ENCODE data around the gene NUP214. TPM values are rescaled to one million over a fixed set of nuclear protein-coding genes. Genes with fewer than 3 reads are reported as not detected.

The NUP214 gene
- total and polyA plus RNA-seq, 7 experiments from 2014 or later, result 18.2 to 116 (median 80.5) TPM

GRCh38 chr9:131140550-131140949, 15.2 kb downstream of the NUP214 start:
- peaks cover 22 to 90% (median 70%) of the 10 kb centered on the region in 3 experiments for H3K36me3 ChIP-seq (ENCODE audit: control insufficient read depth in 2 of 3, insufficient read depth in 3 of 3, low read length in 3 of 3)
- POLR2A ChIA-PET, result no interaction called here

DNA sequence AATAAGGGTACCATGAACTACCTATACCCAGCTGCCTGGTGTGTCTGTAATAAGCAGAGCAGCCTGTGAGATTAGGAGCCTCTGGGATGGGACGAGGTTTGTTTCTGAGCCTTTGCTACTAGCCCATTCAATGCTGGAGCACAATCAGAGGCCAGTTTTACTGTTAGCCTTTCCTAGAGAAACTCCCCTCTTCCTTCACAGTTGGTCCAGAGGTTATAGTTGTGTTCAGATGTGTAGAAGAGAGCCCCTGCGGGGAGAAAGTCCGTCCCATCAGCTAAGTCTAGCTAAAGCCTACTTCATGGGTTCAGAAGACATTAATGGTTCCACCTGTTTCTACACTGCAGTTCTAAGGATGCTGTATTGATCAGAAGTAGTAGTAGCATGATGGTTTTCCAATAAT, 16.8 kb downstream of the NUP214 start:
- H3K27me3 Mint-ChIP-seq, result no peaks in the 10 kb centered on the region
- no peak overlapping the region for H3K27ac Mint-ChIP-seq
- Histone ChIP-seq H3K27ac (ENCODE audit: low read depth, low read length) (no peak overlapping the region), H3K9me3 (ENCODE audit: control insufficient read depth in 2 of 3, low read length in 3 of 3) (no peaks in the 10 kb centered on the region), H3K4me3 (ENCODE audit: low read length) (no peak overlapping the region), H3K27me3 (ENCODE audit: control insufficient read depth in 2 of 2, insufficient read depth in 2 of 2, low read length in 2 of 2) (no peaks in the 10 kb centered on the region), H3K36me3 (ENCODE audit: control insufficient read depth in 2 of 3, insufficient read depth in 3 of 3, low read length in 3 of 3) (peaks cover 24 to 90% (median 73%) of the 10 kb centered on the region in 3 experiments), H3K4me1 (ENCODE audit: control insufficient read depth in 2 of 2, insufficient read depth in 2 of 2, low read length in 2 of 2) (no peaks in the 10 kb centered on the region)
- peaks cover 0 to 6% (median 0%) of the 10 kb centered on the region in 7 donors for H3K4me1 Mint-ChIP-seq
- DNase-seq (no peak), ATAC-seq (no peak)
- intact Hi-C loops (cut with micrococcal nuclease), result no loop called here
- CTCF ChIA-PET, result no interaction called here
- POLR2A ChIA-PET, result no interaction called here
- no peaks in the 10 kb centered on the region for H3K9me3 Mint-ChIP-seq
- no peak overlapping the region for H3K4me3 Mint-ChIP-seq
- H3K36me3 Mint-ChIP-seq, result peaks cover 31 to 68% (median 43%) of the 10 kb centered on the region in 5 donors

More at GRCh38 chr9:131140550-131140949, 15.2 kb downstream of the NUP214 start:
- H3K27me3 ChIP-seq (ENCODE audit: control insufficient read depth in 2 of 2, insufficient read depth in 2 of 2, low read length in 2 of 2), result no peaks in the 10 kb centered on the region
- no peak overlapping the region for H3K27ac ChIP-seq (ENCODE audit: low read depth, low read length)
- intact Hi-C loops (cut with micrococcal nuclease), result no loop called here
- CTCF ChIA-PET, result no interaction called here
- no peak overlapping the region for H3K4me3 ChIP-seq (ENCODE audit: low read length)
- Mint-ChIP-seq H3K36me3 (peaks cover 23 to 69% (median 50%) of the 10 kb centered on the region in 5 donors), H3K4me3 (no peak overlapping the region), H3K9me3 (no peaks in the 10 kb centered on the region), H3K27me3 (no peaks in the 10 kb centered on the region), H3K4me1 (peaks cover 0 to 6% (median 0%) of the 10 kb centered on the region in 7 donors), H3K27ac (no peak overlapping the region)
- H3K9me3 ChIP-seq (ENCODE audit: control insufficient read depth in 2 of 3, low read length in 3 of 3), result no peaks in the 10 kb centered on the region
- DNase-seq (no peak), ATAC-seq (no peak)
- no peaks in the 10 kb centered on the region for H3K4me1 ChIP-seq (ENCODE audit: control insufficient read depth in 2 of 2, insufficient read depth in 2 of 2, low read length in 2 of 2)

DNA sequence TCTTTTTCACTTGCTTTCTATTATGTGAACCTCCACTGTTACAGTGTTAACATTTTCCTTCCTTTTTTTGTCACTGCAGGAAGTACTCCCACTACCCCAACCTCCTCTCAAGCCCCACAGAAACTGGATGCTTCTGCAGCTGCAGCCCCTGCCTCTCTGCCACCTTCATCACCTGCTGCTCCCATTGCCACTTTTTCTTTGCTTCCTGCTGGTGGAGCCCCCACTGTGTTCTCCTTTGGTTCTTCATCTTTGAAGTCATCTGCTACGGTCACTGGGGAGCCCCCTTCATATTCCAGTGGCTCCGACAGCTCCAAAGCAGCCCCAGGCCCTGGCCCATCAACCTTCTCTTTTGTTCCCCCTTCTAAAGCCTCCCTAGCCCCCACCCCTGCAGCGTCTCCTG, 18.8 kb downstream of the NUP214 start:
- Histone ChIP-seq H3K27me3 (ENCODE audit: control insufficient read depth in 2 of 2, insufficient read depth in 2 of 2, low read length in 2 of 2) (no peaks in the 10 kb centered on the region), H3K36me3 (ENCODE audit: control insufficient read depth in 2 of 3, insufficient read depth in 3 of 3, low read length in 3 of 3) (peaks cover 29 to 87% (median 65%) of the 10 kb centered on the region in 3 experiments), H3K27ac (ENCODE audit: low read depth, low read length) (no peak overlapping the region), H3K4me3 (ENCODE audit: low read length) (no peak overlapping the region), H3K4me1 (ENCODE audit: control insufficient read depth in 2 of 2, insufficient read depth in 2 of 2, low read length in 2 of 2) (no peaks in the 10 kb centered on the region), H3K9me3 (ENCODE audit: control insufficient read depth in 2 of 3, low read length in 3 of 3) (no peaks in the 10 kb centered on the region)
- H3K36me3 Mint-ChIP-seq, result peaks cover 35 to 72% (median 40%) of the 10 kb centered on the region in 5 donors
- no peak for DNase-seq
- no peak overlapping the region for H3K4me3 Mint-ChIP-seq
- no peaks in the 10 kb centered on the region for H3K27me3 Mint-ChIP-seq
- no peaks in the 10 kb centered on the region for H3K9me3 Mint-ChIP-seq
- peak overlapping the region in 3 of 9 donors; percentile 1 to 78 (median 28) for H3K27ac Mint-ChIP-seq
- no peak for ATAC-seq
- POLR2A ChIA-PET, result interaction anchor here (0.7 kb wide), 1 partner anchor 116 kb away, joined by 3 read pairs; no protein-coding TSS in a partner anchor
- CTCF ChIA-PET, result no interaction called here
- H3K4me1 Mint-ChIP-seq, result peaks cover 0 to 9% (median 4%) of the 10 kb centered on the region in 7 donors
- intact Hi-C loops (cut with micrococcal nuclease), result no loop called here

- DNase-seq, result no peak
- no peaks in the 10 kb centered on the region for H3K9me3 ChIP-seq (ENCODE audit: control insufficient read depth in 2 of 3, low read length in 3 of 3)
- H3K27me3 ChIP-seq (ENCODE audit: control insufficient read depth in 2 of 2, insufficient read depth in 2 of 2, low read length in 2 of 2), result no peaks in the 10 kb centered on the region
- peaks cover 29 to 85% (median 55%) of the 10 kb centered on the region in 3 experiments for H3K36me3 ChIP-seq (ENCODE audit: control insufficient read depth in 2 of 3, insufficient read depth in 3 of 3, low read length in 3 of 3)
- no peak overlapping the region for H3K4me3 Mint-ChIP-seq
- ChIA-PET POLR2A (no interaction called here), CTCF (interaction anchor here (0.6 kb wide), 1 partner anchor 27 kb away, joined by 3 read pairs; no protein-coding TSS in a partner anchor)
- no peaks in the 10 kb centered on the region for H3K9me3 Mint-ChIP-seq
- H3K4me3 ChIP-seq (ENCODE audit: low read length), result no peak overlapping the region
- H3K27ac ChIP-seq (ENCODE audit: low read depth, low read length), result no peak overlapping the region
- no peaks in the 10 kb centered on the region for H3K27me3 Mint-ChIP-seq
- H3K27ac Mint-ChIP-seq, result no peak overlapping the region
- intact Hi-C loops (cut with micrococcal nuclease), result no loop called here
- peaks cover 33 to 74% (median 50%) of the 10 kb centered on the region in 5 donors for H3K36me3 Mint-ChIP-seq
- peaks cover 5 to 18% (median 15%) of the 10 kb centered on the region in 7 donors for H3K4me1 Mint-ChIP-seq
- no peaks in the 10 kb centered on the region for H3K4me1 ChIP-seq (ENCODE audit: control insufficient read depth in 2 of 2, insufficient read depth in 2 of 2, low read length in 2 of 2)
- no peak for ATAC-seq
Observed at GRCh38 chr9:131145245-131145644, 19.9 kb downstream of the NUP214 start.

DNA sequence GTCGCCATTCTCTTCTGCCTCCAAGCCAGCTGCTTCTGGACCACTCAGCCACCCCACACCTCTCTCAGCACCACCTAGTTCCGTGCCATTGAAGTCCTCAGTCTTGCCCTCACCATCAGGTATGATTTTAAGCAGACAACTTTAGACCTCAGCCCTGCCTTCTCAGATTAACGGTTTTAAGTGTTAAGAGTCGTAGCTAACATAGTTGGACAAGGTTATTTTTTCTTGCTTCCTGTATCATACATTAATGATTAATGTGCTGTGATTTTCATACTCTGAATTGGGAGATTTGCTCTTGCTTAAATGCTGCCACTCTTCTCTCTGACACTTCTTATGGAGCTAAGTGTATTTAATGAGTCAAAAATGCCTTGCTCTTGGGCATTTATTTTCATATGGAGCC, 20.8 kb downstream of the NUP214 start:
- H3K4me1 ChIP-seq (ENCODE audit: control insufficient read depth in 2 of 2, insufficient read depth in 2 of 2, low read length in 2 of 2), result no peaks in the 10 kb centered on the region
- CTCF ChIA-PET, result no interaction called here

GRCh38 chr9:131148276-131148675, 22.9 kb downstream of the NUP214 start:
- Histone ChIP-seq H3K27ac (ENCODE audit: low read depth, low read length) (no peak overlapping the region), H3K4me3 (ENCODE audit: low read length) (no peak overlapping the region), H3K36me3 (ENCODE audit: control insufficient read depth in 2 of 3, insufficient read depth in 3 of 3, low read length in 3 of 3) (peaks cover 38 to 87% (median 45%) of the 10 kb centered on the region in 3 experiments), H3K27me3 (ENCODE audit: control insufficient read depth in 2 of 2, insufficient read depth in 2 of 2, low read length in 2 of 2) (no peaks in the 10 kb centered on the region), H3K9me3 (ENCODE audit: control insufficient read depth in 2 of 3, low read length in 3 of 3) (no peaks in the 10 kb centered on the region), H3K4me1 (ENCODE audit: control insufficient read depth in 2 of 2, insufficient read depth in 2 of 2, low read length in 2 of 2) (no peaks in the 10 kb centered on the region)
- ATAC-seq, result no peak
- intact Hi-C loops (cut with micrococcal nuclease), result no loop called here
- Mint-ChIP-seq H3K36me3 (peaks cover 29 to 70% (median 45%) of the 10 kb centered on the region in 5 donors), H3K9me3 (no peaks in the 10 kb centered on the region), H3K27me3 (no peaks in the 10 kb centered on the region), H3K4me3 (no peak overlapping the region), H3K27ac (peak overlapping the region in 1 of 9 donors; percentile 0), H3K4me1 (peaks cover 5 to 22% (median 16%) of the 10 kb centered on the region in 7 donors)
- ChIA-PET CTCF (no interaction called here), POLR2A (no interaction called here)
- DNase-seq, result no peak

More for the DNA sequence above, 20.8 kb downstream of the NUP214 start:
- ATAC-seq (no peak), DNase-seq (no peak)
- POLR2A ChIA-PET, result interaction anchor here (0.6 kb wide), 1 partner anchor 13 kb away, joined by 3 read pairs; no protein-coding TSS in a partner anchor
- no peak overlapping the region for H3K4me3 Mint-ChIP-seq
- H3K4me3 ChIP-seq (ENCODE audit: low read length), result no peak overlapping the region
- H3K27me3 Mint-ChIP-seq, result no peaks in the 10 kb centered on the region
- H3K36me3 ChIP-seq (ENCODE audit: control insufficient read depth in 2 of 3, insufficient read depth in 3 of 3, low read length in 3 of 3), result peaks cover 31 to 83% (median 48%) of the 10 kb centered on the region in 3 experiments
- H3K9me3 Mint-ChIP-seq, result no peaks in the 10 kb centered on the region
- H3K9me3 ChIP-seq (ENCODE audit: control insufficient read depth in 2 of 3, low read length in 3 of 3), result no peaks in the 10 kb centered on the region
- peaks cover 29 to 70% (median 40%) of the 10 kb centered on the region in 5 donors for H3K36me3 Mint-ChIP-seq
- peak overlapping the region in 2 of 9 donors; percentile 21 to 51 for H3K27ac Mint-ChIP-seq
- H3K27me3 ChIP-seq (ENCODE audit: control insufficient read depth in 2 of 2, insufficient read depth in 2 of 2, low read length in 2 of 2), result no peaks in the 10 kb centered on the region
- intact Hi-C loops (cut with micrococcal nuclease), result no loop called here
- H3K4me1 Mint-ChIP-seq, result peaks cover 5 to 19% (median 12%) of the 10 kb centered on the region in 7 donors
- no peak overlapping the region for H3K27ac ChIP-seq (ENCODE audit: low read depth, low read length)
